ENCODE measurements around the gene MYMK. TPM values are rescaled to one million over a fixed set of nuclear protein-coding genes. Genes with fewer than 3 reads are reported as not detected.

The MYMK gene
- total RNA-seq, 1 experiment from 2014 or later: not detected

DNA sequence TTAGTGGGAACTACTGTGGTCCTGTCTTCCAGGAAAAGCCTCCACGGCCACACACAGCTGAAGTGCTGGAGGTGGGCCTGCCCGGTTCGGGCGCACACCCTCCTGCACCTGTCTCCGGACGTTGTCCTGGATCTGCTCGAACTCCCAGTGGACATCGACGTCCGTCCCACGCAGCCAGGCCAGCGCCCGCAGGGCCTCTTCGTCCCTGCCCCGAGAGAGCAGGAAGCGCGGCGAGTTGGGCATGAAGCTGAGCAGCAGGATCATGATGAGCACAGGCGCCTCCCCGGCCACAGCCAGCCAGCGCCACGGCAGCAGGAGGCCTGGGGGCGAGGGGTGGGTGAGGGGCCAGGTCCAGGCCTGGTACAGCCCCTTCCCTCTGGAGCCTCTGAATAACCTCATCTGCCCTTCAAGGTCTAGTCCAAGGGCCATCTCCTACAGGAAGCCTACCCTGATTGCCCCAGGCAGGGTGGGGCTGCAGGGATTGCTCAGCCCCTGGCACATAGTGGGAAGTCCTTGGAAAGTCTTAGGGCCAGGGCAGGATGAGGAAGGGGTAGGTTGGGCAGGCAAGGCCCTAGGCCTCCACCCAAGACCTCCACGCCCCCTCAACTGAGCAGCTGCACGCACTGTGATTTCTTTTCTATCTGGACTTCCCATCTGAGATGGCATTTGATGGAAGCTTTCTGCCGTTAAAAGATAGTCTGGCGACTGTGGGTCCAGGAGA, 49.3 kb downstream of the MYMK start:
- BruUV-seq (replicated peaks): no TSS peak
- H3K4me2 ChIP-seq (ENCODE audit: low read length): no peak overlapping the region
- peaks cover 6% of the 10 kb centered on the region; the same call in 1 of the 2 replicates for H3K79me2 ChIP-seq (ENCODE audit: insufficient read depth, low read length)
- RAD21 ChIA-PET (ENCODE audit: low non-redundant PET in 1 of 2, low total read pairs in 2 of 2, uncharacterized antibody in 2 of 2, unreplicated experiment in 2 of 2): no interaction called here
- no peak overlapping the region for H3K9ac ChIP-seq (ENCODE audit: low read length)
- H2AFZ ChIP-seq (ENCODE audit: low read depth, low read length, poor library complexity, severe bottlenecking): no peak overlapping the region
- DNase-seq (ENCODE audit: low read depth, low spot score) (no peak), ATAC-seq (no peak)
- H3K4me3 ChIP-seq (replicated peaks in 1 of 2; ENCODE audit: low read depth in 1 of 2, low read length in 2 of 2): no peak overlapping the region
- no peak overlapping the region for H3K27ac ChIP-seq (ENCODE audit: low read depth, low read length)
- POLR2A ChIA-PET: no interaction called here
- no peaks in the 10 kb centered on the region for H3K36me3 ChIP-seq (ENCODE audit: control insufficient read depth in 1 of 2, insufficient read depth in 2 of 2, low read length in 2 of 2)
- intact Hi-C loops (cut with micrococcal nuclease): no loop called here
- H3K9me2 ChIP-seq (ENCODE audit: insufficient read depth): no peaks in the 10 kb centered on the region
- H3K27me3 ChIP-seq (ENCODE audit: insufficient read depth, low read length): no peaks in the 10 kb centered on the region
- TF ChIP-seq JUND (IDR thresholded peaks at IDR 0.05) (no peak), ZNF274 (IDR thresholded peaks at IDR 0.05; ENCODE audit: low read depth, low read length) (no peak), RAD21 (IDR thresholded peaks at IDR 0.05; ENCODE audit: low read depth) (no peak), ZFX (IDR thresholded peaks at IDR 0.05) (no peak), SIN3A (IDR thresholded peaks at IDR 0.05; ENCODE audit: low read depth) (no peak), FOSL1 (IDR thresholded peaks at IDR 0.05; ENCODE audit: low read depth) (no peak), EZH2phosphoT487 (IDR thresholded peaks at IDR 0.05; ENCODE audit: borderline replicate concordance) (no peak), CEBPB (IDR thresholded peaks at IDR 0.05; ENCODE audit: low read depth) (no peak), SP1 (IDR thresholded peaks at IDR 0.05; ENCODE audit: low read depth) (no peak), EZH2 (IDR thresholded peaks at IDR 0.05) (no peak), CBX3 (IDR thresholded peaks at IDR 0.05; ENCODE audit: low read depth) (no peak), SRF (IDR thresholded peaks at IDR 0.05; ENCODE audit: low read depth) (no peak), ELF1 (IDR thresholded peaks at IDR 0.05; ENCODE audit: borderline replicate concordance, low read depth) (no peak)
- TF ChIP-seq, protein P1, sequence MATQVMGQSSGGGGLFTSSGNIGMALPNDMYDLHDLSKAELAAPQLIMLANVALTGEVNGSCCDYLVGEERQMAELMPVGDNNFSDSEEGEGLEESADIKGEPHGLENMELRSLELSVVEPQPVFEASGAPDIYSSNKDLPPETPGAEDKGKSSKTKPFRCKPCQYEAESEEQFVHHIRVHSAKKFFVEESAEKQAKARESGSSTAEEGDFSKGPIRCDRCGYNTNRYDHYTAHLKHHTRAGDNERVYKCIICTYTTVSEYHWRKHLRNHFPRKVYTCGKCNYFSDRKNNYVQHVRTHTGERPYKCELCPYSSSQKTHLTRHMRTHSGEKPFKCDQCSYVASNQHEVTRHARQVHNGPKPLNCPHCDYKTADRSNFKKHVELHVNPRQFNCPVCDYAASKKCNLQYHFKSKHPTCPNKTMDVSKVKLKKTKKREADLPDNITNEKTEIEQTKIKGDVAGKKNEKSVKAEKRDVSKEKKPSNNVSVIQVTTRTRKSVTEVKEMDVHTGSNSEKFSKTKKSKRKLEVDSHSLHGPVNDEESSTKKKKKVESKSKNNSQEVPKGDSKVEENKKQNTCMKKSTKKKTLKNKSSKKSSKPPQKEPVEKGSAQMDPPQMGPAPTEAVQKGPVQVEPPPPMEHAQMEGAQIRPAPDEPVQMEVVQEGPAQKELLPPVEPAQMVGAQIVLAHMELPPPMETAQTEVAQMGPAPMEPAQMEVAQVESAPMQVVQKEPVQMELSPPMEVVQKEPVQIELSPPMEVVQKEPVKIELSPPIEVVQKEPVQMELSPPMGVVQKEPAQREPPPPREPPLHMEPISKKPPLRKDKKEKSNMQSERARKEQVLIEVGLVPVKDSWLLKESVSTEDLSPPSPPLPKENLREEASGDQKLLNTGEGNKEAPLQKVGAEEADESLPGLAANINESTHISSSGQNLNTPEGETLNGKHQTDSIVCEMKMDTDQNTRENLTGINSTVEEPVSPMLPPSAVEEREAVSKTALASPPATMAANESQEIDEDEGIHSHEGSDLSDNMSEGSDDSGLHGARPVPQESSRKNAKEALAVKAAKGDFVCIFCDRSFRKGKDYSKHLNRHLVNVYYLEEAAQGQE (IDR thresholded peaks at IDR 0.05; ENCODE audit: low read depth): no peak
- TF ChIP-seq, protein P2, sequence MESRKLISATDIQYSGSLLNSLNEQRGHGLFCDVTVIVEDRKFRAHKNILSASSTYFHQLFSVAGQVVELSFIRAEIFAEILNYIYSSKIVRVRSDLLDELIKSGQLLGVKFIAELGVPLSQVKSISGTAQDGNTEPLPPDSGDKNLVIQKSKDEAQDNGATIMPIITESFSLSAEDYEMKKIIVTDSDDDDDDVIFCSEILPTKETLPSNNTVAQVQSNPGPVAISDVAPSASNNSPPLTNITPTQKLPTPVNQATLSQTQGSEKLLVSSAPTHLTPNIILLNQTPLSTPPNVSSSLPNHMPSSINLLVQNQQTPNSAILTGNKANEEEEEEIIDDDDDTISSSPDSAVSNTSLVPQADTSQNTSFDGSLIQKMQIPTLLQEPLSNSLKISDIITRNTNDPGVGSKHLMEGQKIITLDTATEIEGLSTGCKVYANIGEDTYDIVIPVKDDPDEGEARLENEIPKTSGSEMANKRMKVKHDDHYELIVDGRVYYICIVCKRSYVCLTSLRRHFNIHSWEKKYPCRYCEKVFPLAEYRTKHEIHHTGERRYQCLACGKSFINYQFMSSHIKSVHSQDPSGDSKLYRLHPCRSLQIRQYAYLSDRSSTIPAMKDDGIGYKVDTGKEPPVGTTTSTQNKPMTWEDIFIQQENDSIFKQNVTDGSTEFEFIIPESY (IDR thresholded peaks at IDR 0.05; ENCODE audit: extremely low read depth, insufficient replicate concordance, low read length): no peak
- CTCF ChIA-PET: no interaction called here
- no peaks in the 10 kb centered on the region for H3K9me3 ChIP-seq (ENCODE audit: control insufficient read depth in 1 of 2, insufficient read depth in 1 of 2, low read depth in 1 of 2, low read length in 2 of 2)
- peaks cover 13 to 21% of the 10 kb centered on the region in 2 experiments; a peak in 3 of 4 replicates for H3K4me1 ChIP-seq (ENCODE audit: control insufficient read depth in 1 of 2, insufficient read depth in 2 of 2, low read length in 2 of 2)
- no peaks in the 10 kb centered on the region for H4K20me1 ChIP-seq (ENCODE audit: insufficient read depth)

Measured in HCT116 (cell line).